GM18526 (cell line): ENCODE results near the gene RAB31.

ENCODE experiments used
- POLR2A ChIP-seq: IDR thresholded peaks from 3 replicates; pipeline ENCODE4 v1.6.1; 2011; ENCODE audit not compliant: insufficient read length; ENCODE audit errors: extremely low read depth

Gene RAB31

DNA sequence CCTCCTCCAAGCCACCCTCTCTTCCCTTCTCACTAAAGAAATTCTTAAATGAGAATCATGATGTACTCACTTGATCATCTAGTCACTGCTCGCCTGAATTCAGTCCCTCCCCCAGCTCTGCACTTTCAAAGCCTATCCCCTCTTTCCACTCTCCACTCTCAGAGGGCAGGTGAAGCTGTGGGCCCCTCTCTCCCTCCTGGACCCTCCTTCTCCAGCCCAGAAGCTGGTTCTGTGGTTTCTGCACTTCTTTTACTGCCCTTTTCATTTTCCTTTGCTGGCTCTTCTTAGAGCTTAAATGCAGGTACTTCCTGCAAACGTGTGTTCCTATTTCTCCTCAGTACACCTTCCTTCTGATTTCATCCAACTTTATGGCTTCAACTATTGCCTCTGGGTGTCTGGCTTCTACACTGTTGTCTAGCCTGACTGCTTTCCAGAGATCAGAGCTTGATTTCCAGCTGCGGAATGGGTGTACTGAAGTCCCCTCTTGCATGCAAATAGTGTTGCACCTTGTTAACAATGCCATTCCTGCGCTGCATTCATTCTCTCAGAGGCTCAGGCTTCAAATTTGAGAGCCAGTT lies 162.4 kb downstream of the RAB31 start:
- no peak for TF ChIP-seq POLR2A

DNA sequence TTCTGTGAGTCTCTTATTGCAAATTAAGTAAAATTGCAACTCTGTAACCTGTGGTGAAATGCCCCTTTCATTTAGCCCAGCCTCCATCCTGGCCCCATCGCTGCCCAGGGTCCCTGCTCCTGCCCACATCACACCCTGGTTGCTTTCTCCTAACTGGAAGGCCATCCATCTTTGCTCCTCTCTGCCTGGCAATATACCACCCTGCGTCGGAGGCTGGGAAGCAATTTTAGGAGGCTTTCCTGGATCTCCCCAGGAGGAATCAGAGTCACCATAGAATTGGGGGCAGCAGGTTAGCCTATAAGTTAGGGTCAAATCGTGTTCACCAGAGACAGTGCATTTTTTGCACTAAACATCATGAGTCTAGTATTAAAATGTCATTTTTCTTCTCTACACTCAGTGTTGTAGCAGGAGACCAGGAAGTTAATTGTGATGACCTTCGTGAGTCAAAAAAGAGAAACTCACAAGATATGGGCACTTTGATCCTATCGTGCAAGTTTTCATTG lies 163.2 kb downstream of the RAB31 start:
- TF ChIP-seq POLR2A = no peak

DNA sequence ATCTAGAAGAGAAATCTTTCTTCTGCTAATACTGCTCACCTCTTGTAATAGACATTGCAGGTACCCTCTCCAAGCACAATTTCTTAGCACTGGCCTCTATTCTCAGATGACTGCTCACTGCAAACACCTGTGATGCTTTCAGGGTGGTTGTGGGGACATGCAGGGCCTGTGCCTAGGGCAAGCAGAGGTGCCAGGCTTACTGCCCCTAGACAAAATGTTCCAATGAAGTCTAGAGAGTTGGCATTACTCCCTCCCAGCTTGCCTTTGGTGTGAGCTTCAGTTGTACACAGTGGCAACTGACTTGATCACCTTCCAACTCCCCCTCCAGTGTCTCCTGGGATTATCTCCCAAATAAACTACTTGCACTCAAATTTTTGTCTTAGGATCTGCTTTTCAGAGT lies 164.7 kb downstream of the RAB31 start:
- no peak for TF ChIP-seq POLR2A

DNA sequence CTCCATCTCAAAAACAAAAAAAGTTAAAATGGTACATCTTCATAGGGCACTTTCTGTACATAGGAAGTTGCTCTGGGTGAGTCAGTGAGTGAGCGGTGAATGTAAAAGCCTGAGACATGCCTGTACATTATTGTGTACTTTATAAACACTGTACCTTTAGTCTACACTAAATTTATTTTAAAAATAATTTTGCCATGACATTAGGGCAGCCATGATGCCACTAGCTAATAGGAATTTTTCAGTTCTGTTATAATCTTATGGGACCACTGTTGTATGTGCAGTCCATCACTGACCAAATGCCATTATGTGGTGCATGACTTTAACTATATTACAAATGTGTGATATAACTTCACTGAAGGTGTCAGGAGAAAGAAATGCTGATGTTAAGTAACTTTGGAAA lies 166.6 kb downstream of the RAB31 start:
- no peak for TF ChIP-seq POLR2A

DNA sequence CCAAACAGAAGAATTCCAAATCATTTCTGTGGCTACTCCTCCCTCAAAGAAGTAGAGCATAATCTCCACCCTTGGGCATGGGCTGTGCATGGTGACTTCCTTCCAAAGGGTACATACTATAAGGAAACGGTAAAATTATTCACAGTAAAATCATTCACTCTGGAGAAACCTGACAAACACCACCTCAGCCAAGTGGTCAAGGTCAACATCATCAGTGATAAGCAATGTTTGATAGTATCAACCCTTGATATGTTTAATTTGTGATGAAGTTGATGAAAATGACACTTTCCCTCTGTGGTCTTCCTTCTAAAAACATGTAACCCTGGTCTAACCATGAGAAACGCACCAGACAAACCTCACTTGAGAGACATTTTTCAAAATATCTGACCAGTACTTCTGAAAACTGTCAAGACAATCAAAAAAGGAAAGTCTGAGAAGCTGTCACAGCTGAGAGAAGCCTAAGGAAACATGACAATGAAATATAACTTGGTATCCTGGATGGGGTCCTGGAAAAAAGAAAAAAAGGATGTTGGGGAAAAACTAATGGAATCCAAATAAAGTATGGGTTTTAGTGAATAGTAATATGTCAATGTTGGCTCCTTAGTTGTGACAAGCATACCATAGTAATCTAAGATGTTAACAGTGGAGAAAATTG lies 168.2 kb downstream of the RAB31 start:
- no peak for TF ChIP-seq POLR2A

DNA sequence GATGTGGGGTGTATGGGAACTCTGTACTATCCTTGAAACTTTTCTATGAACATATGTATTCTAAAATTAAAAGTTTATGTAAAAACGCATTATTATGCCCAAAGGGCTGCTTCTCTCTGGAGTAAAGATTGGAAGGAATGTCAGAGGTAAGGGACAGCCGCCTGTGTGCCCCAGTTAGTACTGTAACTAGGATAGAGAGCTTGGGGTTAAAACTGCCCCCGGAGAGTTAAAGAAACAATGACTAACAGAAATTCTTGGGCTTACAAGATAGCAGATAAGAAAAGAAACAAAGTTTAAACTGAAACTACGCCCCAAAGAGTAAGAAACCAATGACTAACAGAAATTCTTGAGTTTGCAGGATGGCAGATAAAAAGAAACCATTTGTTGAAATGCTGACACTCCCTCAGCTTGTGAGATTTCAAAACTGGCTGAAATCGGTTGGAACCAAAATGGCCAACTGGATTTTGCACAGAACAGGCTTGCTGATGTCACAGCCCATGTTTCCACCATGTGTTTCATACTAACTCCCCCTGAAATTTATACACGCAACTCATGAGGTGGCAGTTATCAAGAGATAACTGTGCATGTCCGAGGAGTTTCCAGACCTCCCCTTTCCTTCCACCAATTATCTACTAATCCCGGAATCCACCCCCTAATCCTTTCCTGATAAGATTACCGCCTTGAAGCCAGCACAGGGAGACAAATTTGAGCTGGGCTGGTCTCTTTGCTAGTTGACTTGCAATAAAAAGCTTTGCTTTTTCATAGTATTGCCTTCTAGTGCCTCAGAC lies 169.0 kb downstream of the RAB31 start:
- no peak for TF ChIP-seq POLR2A

DNA sequence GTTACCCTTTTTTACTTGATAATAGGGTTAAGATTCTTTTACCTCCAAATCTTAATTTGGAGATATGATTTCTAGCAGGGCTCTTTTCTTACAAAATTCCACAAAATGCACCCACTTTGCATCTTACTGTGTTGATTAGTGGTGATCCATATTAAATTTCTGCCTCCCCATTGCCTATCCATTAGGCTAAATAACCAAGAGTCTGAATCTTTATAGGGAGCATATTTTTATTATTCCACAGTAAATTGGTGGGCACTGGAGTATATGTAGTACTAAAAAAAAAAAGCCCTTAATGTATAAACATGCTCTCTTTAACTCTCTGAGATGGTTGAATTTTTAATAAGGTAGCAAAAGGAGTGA lies 169.5 kb downstream of the RAB31 start:
- TF ChIP-seq POLR2A = no peak

DNA sequence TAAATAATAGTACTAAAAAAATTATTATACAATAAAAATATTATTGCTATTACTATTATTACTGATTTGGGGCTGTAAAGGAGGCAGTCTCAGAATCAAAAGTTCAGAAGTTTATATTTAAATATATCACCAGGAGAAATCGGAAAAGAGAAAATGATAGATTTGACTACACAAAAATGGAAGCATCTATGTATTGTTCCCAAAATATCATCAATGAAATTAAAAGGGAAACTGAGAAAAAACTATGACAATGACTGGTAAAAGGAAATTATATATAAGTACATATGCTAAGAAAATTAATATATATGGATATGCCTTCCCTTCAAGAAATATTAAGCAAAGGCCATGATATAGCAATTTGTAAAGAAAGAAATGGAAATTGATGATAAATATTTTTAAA lies 170.0 kb downstream of the RAB31 start:
- TF ChIP-seq POLR2A = no peak

DNA sequence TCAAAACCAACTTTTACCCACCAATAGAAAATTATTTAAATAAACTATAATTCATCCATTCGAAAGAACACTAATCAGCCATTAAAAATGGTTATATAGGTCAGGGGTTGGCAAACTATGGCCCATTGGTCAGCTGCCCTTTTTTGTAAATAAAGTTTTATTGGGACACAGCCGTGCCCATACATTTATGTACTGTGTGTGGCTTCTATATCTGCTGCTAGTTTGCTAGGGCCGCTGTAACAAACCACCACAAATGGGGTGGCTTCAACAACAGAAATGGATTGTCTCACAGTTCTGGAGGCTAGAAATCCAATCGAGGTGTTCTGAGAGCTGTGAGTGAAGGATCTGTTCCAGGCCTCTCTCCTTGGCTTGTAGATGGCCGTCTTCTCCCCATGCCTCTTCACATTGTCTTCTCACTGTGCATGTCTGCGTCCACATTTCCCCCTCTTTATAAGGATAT lies 170.7 kb downstream of the RAB31 start:
- TF ChIP-seq POLR2A = no peak

DNA sequence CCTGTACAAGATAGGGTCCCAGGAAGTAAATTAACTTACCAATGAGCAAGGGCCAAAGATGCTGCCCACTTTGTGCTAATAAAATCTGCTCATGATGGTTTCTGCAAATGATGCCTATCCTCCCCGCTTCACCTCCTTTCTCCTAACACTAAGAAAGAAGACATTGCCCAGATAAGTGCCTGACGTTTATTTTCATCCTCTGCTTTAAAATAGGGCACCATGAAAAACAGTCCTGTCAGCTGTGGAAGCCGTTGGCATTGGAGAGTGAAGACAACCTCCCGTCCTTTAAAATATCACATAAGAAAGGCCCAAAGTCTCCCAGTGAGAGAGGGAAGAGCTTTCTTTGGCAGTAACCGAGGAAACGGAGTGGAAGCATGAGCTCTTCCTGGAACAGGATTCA lies 176.0 kb downstream of the RAB31 start:
- TF ChIP-seq POLR2A = no peak

DNA sequence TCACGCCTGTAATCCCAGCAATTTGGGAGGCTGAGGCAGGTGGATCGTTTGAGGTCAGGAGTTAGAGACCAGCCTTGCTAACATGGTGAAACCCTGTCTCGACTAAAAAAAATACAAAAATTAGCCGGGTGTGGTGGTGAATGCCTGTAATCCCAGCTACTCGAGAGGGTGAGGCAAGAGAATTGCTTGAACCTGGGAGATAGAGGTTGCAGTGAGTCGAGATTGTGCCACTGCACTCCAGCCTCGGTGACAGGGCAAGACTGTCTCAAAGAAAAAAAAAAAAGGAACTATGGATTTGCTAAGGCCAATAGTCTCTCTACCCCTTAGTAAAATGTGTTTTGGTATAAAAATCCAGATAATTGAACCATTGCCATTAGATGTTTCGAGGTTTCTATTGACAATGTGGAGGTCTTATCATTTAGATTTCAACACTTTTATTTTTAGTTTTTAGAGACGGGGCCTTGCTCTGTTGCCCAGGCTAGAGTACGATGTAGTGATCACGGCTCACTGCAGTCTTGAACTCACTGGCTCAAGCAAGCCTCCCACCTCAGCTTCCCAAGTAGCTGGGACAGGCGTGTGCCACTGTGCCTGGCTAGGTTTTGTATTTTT lies 176.5 kb downstream of the RAB31 start:
- TF ChIP-seq POLR2A = no peak

DNA sequence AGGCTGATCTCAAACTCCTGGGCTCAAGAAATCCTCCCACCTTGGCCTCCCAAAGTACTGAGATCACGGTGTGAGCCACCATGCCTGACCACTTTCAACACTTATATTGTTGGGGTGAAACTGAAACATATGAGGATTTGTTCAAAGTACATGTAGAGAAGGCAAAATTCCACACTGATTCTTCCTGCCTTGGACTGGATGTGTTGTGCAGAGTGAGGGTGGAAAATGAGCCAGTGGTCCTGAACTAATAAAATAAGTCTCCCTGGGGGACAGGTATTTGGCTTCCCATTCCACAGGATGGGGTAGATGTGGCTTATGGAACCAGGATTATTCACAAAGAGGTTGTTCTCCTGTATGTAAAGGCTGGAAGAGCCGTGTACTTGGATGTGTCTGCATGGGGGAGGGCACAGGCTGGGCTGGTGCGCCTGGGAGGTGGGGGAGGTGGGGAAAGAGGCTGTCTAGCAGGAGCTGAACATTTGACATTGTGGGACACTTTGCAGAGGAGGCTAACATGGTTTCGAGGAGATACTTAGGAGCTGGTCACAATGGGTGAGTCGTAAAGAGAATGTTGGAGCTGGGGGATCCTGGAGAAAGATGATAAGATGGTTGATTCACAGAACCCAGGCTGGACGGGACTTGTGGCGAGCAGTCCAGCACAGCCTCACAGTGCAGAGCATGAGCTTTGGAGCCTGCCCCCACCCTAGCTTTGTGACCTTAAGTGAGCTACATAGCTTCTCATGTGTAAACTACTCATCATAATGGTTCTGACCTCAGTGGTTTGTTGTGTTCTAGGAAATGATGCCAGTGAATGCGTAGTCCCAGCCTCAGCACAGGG lies 177.3 kb downstream of the RAB31 start, which contains the start of gene TXNDC2:
TSS of gene TXNDC2 (plus strand) at position 804 of the 835 bp plus-strand sequence. CDS start 708 bp downstream, outside the sequence.
- no peak for TF ChIP-seq POLR2A

DNA sequence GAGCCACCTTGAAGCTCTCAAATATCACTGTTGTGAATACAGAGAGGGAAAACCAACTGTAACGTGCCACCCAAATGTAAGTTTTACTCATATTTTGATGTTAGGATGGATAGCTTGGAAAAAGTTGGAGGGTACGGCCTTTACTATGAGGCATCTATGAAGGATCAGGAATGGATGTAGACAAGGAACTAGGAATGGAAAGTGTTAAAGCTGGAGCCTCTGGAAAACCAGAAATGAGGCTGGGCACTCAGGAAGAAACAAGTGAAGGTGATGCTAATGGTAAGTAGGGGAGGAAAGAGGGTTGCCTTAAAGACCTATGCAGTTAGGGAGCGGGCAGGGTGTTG lies 177.9 kb downstream of the RAB31 start:
- no peak for TF ChIP-seq POLR2A

DNA sequence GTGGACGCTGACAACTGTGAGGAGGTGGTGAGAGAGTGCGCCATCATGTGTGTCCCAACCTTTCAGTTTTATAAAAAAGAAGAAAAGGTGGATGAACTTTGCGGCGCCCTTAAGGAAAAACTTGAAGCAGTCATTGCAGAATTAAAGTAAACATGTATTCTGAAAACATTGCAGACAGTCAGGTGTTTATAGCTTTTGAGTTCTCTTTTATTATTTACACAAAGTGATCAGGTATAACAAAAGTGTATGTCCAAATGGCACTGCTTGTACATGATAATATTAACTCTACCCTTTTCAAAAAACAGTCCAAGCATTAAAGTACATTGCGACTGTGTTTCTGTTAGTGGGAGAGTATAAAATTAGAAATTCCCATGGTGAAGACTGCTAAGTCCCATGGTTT lies 179.9 kb downstream of the RAB31 start:
- TF ChIP-seq POLR2A = no peak

DNA sequence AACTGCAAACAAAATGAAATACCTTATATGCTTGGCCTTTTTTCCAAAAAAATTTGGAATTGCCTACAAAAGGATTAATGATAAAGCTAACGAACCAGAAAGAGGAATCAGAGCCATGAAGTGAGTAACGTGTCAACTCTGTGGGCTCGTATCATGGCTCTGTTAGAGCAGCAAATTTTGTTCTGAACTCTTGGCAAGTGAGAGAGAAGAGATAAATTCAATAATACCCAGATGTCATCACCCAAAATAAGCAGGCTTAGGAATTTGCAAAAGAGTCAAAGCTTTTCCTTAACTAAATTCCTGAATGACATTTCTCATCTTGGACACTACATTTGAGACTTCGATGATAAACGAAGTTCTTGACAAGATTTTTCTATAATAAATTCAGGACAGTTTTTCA lies 182.1 kb downstream of the RAB31 start:
- TF ChIP-seq POLR2A = no peak

DNA sequence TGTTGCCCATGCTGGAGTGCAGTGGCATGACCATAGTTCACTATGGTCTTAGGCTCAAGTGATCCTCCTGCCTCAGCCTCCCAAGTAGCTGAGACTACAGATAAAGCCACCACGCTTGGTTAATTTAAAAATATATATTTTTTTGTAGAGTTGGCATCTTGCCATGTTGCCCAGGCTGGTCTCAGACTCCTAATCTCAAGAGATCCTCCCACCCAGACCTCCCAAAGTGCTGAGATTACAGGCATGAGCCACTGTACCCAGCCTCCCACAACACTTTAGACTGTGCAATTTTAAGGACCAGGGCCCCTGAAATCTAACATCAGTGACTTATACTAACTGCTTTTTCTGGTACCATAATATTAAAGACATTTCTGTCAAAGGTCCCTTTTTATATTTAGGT lies 182.9 kb downstream of the RAB31 start:
- no peak for TF ChIP-seq POLR2A
